NCI-H446 treated with DMSO at 0.1 percent for 48 hours (cell line): ENCODE measurements around the gene FRMD8.

ENCODE experiments used
- DNase-seq: peaks from one replicate; lab custom pipeline; 2025; lab: John Stamatoyannopoulos, UW

FRMD8 gene

DNA sequence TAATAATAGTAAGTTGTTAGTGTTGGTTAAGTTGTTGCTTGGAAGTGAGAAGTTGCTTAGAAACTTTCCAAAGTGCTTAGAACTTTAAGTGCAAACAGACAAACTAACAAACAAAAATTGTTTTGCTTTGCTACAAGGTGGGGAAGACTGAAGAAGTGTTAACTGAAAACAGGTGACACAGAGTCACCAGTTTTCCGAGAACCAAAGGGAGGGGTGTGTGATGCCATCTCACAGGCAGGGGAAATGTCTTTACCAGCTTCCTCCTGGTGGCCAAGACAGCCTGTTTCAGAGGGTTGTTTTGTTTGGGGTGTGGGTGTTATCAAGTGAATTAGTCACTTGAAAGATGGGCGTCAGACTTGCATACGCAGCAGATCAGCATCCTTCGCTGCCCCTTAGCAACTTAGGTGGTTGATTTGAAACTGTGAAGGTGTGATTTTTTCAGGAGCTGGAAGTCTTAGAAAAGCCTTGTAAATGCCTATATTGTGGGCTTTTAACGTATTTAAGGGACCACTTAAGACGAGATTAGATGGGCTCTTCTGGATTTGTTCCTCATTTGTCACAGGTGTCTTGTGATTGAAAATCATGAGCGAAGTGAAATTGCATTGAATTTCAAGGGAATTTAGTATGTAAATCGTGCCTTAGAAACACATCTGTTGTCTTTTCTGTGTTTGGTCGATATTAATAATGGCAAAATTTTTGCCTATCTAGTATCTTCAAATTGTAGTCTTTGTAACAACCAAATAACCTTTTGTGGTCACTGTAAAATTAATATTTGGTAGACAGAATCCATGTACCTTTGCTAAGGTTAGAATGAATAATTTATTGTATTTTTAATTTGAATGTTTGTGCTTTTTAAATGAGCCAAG, 38.9 kb downstream of the FRMD8 start:
- DNase-seq: no peak

DNA sequence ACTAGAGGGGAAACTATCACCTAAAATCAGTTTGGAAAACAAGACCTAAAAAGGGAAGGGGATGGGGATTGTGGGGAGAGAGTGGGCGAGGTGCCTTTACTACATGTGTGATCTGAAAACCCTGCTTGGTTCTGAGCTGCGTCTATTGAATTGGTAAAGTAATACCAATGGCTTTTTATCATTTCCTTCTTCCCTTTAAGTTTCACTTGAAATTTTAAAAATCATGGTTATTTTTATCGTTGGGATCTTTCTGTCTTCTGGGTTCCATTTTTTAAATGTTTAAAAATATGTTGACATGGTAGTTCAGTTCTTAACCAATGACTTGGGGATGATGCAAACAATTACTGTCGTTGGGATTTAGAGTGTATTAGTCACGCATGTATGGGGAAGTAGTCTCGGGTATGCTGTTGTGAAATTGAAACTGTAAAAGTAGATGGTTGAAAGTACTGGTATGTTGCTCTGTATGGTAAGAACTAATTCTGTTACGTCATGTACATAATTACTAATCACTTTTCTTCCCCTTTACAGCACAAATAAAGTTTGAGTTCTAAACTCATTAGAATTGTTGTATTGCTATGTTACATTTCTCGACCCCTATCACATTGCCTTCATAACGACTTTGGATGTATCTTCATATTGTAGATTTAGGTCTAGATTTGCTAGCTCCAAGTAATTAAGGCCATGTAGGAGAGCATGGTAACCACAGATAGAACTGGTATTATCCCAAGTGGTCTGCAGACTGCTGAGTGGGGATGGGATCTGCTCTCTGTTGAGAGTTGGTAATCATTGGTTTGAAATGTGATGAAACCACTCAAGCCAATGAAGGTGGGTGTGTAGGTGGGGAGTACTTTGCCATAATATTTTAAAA, 39.8 kb downstream of the FRMD8 start:
- DNase-seq: no peak

DNA sequence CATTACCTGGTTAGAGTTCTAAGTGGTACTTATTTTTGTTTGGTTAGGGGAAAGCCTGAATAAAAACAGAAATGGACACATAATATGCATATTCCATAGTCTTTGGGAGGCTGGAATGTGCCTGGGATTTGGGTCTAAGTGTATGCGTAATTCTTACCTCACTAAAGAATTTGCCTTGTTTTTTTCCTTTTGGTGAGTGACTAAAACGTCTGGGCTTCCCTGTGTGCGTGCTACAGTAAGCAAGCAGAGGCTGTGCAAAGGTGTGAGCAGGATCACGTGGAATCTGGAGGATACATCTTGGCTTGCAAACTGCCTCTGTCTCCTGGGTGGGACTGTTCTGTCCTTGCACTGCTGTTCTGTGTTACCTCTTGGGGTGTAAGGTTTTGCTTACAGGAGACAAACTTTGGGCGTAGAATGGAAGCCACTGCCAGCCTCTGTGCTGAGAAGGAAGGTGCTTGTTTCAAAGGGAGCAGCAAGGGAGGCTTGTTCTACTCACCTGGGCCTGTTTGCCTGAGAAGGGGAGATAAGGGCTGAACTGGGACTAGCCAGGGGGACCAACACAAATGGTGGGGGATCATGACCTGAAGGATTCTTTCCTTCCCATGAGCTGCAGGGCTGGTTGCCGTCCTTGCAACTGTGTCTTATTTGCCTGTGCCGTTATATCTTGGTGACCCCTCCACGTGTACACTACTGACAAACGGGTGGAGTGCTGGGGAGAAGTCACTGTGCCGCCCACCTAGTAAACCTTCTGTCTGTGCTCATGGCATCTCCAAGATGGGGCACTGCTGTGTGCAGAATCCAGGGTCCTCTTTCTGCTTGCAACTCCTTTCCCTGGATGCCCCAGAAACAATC, 40.6 kb downstream of the FRMD8 start:
- DNase-seq: no peak

DNA sequence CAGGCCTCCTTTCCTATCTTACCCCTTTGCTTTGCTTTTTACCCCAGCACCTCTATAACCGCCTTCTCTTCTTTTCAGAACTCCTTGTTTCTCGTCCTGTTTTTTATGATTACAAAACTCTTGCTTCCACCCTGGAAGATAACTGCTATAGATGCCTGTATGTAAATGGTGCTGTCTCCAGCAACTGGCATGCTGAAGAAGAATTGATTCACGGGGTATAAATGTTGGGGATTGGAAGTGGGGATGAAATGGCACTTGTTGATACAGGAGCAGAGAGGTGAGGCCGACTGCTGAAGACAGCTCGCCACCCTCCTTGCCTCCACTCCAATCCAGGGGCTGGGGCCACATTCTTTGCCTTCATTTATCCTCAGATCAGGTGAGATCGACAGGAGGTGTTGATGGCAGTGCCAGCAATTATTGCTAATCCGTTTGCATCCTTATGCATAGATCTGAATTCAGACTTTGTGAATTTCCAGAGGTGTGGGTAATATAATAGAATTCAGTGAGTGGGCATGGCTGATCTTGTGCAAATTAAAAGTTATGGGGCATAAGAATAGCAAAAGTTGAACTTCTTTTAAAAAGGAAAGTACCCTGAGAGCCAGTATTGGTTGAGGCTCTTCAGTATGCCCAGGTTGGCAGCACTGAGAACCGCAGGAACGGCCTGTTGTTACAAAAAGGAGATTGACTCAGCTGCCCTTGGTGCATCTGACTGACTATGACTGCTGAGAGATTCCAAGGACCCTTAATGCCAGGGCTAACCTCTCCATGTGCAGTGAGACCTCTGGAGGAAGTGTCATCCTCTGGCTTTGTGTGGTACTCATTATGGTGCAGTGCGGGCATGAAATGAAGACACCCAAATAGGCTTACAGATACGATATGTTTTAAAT, 41.5 kb downstream of the FRMD8 start:
- no peak for DNase-seq

DNA sequence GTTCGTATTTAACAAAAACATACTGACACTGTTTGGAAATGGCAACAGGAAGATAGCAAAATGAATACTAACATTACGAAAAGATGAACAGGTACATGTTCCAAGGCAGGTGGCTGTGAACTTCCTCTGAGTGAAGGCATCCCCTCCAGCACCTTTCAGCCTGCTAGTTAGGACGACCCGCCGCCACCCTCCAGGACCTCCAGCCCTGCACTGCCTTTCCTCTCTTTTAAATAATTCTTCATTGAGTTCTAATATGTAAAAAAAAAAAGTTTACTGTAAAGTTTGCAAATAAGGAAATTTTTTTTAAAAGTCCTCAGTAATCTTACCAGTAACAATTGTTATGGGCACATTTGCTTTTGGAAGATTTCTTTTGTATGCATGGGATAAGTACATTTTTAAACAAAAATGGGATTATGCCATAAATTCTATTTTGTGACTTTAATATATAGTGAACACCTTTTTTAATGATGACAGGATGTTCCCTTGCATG, 42.2 kb downstream of the FRMD8 start:
- no peak for DNase-seq

DNA sequence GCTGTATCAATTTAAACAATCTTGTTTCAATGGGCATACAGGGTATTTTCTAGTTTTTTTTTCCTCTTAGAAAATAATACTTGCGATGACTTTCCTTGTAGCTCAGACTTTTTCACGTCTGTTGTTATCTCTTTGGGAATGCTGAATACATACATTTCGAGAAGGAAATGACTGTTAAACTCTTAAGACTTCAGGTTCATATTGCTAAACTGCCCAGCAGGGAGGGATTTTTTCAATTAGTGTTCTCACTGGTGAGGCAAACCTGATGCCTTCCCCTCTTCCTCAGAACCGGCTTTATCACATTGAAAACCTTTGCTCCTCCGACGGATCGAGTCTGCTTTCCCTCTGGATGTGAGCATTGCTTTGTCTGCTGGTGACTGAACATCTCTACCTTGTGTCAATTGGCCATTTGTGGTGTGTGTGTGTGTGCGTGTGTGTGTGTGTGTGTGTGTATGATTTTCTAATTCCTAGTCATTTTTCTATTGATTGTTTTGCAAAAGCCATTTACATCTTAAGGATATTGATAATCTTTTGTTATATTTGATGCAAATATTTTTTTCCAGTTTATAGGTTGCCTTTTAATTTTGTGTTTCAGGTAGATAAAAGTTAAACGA, 42.7 kb downstream of the FRMD8 start:
- no peak for DNase-seq

DNA sequence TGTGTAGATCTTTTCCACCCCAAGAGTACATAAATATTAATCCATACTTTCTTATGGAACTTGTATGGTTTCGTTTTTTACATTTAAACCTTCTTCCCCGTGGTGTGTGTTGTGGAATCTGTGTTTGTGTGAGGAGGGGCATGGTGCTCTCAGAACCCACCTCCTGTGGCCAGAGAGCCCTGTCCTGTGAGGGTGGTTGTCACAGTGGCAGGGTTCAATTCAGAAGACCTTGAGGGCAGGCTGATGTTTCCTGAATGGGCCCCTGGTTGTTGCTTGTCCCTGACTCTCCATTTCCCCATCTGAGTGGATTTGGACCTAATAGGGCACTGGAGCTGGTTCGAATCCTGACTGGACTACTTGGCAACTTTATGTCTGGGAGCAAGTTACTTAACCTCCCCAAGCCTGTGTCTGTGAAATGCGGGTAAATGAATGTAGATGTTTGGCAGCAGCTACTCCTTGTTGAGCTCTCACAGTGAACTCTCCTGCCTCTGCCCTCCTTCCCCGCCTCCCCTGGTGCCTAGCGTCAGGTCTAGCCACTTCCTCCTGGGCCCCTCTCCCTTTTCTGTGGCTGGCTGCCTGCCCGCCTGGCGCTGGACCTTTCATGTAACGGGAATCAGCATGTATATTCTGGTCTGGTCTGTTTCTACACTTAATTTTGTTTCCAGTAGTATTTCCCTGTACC, 43.4 kb downstream of the FRMD8 start:
- no peak for DNase-seq

DNA sequence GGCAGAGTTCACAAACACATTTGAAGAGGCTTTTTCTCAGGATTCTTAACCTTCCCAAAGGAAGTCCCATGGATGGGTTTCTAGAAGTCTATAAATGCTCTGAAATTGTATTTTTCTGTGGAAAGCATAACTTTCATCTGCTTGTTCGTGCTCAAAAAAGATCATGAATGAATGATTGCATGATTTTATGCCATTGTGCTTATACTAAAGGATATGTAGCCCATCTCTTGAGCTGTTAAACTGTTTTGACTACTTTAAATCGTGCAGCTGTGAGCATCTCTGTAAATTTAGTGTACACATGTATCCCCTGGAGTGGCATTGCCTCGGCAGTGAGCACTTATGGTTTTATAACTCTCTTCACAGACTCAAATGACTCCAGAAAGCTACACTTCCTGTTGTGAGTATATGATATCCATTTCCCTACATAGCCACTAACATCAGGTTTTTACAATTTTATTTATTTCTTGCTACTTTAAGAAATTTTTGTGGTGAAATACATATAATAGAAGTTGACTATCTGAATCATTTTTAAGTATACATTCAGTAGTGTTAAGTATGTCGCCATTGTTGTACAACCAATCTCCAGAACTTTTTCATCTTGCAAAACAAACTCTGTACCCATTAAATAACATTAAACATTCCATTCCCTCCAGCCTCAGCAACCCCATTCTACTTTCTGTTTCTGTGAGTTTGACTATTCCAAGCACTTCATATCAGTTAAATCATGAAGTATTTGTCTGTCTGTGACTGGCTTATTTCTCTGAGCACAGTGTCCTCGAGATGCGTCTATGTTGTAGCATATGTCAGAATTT, 44.2 kb downstream of the FRMD8 start:
- DNase-seq: no peak

DNA sequence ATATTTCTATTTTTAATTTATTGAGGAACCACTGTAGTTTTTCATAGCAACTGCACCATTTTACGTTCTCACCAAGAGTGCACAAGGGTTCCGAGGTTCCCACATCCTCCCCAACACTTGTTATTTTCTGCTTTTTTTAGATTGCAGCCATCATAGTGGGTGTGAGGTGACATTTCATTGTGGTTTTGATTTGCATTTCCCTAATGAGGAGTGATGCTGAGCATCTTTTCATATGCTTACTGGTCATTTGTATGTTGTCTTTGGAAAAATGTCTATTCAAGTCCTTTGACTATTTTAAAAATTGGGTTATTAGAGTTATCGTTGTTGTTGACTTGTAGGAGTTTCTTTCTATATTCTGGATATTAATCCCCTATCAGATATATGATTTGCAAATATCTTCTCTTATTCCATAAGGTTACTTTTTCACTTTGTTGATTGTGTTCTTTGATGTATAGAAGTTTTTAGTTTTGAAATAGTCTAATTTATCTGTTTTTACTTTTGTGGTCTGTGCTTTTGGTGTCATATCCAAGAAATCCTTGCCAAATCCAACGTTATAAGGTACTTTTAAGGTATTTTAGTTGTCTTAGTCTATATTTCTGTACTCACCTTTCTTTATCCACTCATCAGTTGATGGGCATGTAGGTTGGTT, 45.1 kb downstream of the FRMD8 start:
- no peak for DNase-seq

DNA sequence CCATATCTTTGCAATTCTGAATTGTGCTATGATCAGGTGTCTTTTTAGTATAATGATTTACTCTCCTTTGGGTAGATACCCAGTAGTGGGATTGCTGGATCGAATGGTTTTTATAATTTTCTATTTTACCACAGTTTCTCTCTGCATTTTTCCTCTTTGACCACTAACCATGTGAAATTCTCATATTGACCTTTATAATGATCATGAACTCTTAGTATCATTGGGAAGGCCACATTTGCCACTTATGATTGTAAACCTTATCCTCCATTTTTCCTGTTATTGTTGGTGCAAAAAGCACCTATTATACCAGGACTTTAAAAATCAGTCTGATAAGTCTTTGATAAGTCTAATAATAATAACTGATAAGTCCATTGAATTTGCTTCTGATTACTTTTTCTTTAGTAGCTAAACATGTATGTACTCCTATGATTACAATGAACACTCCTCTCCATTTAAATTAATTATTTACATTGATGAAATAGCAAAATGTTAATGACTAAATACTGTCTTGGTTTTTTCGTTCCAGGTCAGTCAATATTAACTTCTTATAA, 45.7 kb downstream of the FRMD8 start:
- no peak for DNase-seq

DNA sequence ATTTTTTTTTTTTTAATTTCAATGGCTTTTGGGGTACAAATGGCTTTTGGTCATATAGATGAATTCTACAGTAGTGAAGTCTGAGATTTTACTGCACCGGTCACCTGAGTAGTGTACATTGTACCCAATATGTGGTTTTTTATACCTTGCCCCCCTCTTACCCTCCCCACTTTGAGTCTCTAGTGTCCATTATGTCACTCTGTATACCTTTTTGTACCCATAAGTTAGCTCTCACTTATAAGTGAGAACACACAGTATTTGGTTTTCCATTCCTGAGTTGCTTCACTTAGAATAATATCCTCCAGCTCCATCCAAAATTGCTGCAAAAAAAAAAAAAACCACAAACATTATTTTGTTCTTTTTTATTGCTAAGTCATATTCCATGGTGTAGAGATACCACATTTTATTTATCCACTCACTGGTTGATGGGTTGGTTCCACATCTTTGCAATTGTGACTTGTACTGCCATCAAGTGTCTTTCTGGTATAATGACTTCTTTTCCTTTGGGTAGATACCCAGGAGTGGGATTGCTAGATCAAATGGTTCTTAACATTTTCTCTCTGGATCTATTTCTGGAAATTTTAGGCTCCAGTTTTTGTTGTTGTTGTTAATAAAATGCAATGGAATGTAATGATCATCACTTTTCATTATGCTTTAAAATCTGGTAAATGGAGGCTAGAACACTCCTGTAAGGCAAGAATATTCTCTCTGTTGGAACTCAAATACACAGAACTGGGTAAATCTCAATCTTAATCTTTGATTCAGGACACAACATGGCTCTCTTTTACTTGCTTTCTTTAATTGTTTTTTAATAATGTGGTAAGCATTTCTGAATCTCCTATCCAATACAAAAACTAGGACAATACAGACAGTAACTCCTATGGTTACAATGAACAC, 46.5 kb downstream of the FRMD8 start:
- peak; percentile 46 for DNase-seq

DNA sequence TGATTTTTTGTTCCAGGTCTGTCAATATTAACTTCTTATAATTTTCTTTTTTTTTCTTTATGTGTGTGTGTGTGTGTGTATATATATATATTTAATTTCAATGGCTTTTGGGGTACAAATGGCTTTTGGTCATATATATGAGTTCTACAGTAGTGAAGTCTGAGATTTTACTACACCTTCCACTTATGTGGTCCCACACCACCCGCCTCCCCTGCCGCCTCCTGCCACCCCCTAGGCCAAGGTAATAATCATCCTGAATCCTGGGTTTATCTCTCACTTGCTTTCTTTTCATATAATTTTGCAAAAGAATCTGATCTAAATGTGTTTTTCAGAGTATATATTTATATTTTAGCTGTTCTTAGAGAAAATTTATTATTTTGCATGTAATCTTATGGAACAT, 47.2 kb downstream of the FRMD8 start:
- no peak for DNase-seq

DNA sequence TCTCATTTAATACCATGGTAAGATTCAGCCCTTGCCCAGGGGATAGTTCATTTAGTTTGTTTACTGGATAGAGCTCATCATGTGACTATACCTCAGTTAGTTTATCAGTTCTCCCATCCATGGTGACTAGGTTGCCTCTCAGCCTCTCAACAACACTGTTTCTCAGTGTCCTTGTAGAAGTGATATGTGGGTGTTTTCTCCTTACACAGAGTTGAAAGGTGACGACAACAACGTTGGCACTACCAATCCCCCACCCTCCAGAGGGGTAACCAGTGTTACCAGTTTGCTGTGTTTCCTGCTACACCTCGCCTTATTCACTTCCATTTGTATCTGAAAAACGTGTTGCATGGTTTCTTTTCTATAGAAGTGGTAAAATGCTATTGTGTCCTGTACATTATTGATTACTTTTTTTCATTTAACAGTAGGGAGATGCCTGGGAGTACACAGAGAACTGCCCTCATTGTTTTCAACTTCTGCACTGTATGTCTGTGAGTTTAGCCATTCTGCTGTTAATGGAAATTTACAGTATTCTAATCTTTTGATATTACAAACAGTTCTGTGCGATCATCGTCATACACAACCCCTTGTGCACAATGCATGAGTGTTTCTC, 47.7 kb downstream of the FRMD8 start:
- no peak for DNase-seq

DNA sequence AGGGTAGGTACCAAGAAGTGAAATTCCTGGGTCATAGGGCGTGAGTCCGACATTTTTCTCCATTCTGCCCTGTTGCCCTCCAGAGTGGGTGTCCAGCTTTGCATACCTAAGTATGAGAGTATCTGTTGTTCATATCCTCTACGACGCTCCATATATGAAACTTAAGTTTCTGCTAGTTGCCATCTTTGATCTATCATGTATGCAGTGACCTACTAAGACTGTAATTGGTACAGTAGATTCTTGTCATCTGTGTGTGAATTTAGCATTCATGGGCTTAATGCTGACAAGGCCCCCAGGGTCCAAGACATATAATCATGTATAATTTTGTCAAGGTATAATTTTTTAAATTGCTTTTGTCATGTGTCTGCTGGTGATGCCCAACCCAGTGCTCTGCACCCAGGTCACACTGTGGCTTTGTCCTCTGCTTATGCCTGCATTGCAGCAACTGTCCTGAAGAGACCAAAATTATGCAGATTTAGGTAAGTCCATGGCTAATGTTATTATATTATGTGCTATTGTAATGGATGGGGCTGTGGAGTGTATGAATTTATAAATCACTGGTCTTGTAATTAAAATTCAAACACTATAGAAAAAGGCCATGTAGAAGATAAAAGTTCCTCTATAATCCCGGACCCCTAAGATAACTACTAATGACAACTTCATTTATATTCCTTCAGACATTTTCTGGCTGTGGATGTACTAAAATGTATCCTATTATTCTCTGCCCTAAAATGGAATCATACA, 48.4 kb downstream of the FRMD8 start:
- DNase-seq: no peak

DNA sequence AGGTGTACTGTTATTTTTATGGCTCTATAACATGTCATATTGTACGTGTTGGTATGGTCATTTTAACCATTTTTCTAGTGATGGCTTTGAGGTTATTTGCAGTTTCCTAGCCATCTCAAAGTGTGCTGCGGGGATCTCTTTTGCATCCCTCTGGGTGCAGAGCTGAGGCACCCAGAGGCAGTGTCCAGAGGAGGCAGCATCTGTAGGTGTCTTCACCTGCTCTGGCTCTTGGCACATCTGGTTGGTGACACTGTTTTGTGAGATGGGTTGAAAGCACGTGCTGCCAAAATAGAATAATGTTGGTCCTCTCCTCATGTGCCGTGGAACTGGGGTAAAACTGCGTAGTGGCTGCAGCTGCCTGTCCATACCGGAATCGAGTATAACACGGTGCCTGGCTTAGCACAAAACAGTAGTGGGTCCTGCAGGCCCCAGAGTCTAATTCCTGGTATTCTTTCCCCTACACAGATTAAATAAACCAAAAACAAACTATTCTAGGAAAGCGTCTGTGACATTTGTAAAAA, 49.0 kb downstream of the FRMD8 start:
- no peak for DNase-seq

DNA sequence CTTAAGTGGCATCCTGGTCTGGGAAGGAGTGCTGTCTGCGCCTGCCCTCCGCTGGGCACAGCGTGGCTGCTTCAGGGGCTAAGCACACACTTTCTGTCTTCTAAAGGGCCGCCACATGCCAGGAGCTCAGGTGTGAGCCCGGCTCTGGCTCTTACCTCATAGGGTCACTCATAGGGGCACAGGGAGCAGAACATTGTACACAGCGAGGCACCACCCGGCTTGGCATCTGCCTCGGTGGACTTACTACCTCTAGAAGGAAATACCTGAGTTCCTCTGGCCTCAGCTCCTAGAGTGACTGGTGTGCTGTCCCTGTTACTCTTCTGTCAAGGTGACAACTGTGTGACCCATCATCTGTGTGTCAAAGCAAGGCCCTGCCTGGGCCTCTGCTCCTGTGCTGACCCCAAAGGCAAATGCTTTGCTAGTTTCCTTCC, 49.6 kb downstream of the FRMD8 start:
- DNase-seq: no peak
